ENCODE results near the gene UXT.

Gene UXT

DNA sequence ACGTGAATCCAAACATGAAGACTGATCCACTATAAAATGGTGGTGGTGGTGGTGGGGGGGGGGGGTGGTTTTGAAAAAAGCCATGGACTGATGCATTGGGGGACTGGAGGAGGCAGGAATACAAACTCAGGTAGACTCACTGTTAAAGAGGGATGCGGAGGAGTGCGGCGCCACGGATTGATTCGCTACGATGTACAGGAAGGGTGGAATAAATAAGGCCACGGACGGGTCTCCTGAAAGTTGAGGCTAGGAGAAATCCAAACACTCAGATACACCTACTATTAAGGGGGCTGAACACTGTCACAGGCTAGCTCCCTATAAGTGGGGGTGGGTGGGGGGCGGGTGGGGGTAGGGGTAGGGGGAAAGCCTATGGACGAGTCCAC lies 9.2 kb downstream of the UXT start:
- DNase-seq (ENCODE audit: low read depth in 1 of 2, low spot score in 1 of 2), result no peak

DNA sequence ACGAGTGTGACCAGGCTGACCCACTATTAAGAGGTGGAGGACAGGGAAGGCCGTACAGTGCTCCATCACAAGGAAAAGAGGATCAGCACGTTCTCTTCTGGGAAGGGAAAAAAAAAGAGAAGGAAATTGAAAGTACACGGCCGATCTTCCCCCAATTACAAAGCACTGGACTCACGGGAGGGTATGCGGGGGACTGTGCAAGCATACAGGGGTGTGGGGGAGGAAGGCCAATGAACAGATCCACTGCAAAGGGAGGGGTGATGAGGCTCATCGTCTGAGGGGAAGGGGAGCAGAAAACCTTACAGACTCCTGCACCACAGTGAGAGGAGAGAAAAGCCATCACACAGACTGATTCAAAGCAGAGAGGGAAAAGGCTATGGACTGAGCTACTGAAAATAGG lies 9.7 kb downstream of the UXT start:
- no peak for DNase-seq (ENCODE audit: low read depth in 1 of 2, low spot score in 1 of 2)

DNA sequence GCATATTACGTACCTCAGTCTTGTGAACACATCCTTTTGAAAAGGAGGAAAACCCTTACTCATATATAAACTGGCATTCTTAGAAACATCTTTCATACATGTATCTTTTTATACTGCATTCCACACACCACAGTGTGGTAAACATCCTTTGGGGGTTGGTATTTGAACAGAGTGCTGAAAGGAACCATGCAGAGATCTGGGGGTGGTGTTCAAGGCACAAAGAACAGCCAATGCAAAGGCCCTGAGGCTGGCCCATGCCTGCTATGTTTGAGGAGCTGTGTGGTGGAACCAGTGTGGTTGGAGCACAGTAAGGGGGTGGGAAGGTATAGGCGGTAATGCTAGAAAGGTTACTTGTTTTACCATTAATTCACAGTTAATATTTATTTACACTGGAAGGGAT lies 10.6 kb downstream of the UXT start:
- DNase-seq (ENCODE audit: low read depth in 1 of 2, low spot score in 1 of 2), result no peak

DNA sequence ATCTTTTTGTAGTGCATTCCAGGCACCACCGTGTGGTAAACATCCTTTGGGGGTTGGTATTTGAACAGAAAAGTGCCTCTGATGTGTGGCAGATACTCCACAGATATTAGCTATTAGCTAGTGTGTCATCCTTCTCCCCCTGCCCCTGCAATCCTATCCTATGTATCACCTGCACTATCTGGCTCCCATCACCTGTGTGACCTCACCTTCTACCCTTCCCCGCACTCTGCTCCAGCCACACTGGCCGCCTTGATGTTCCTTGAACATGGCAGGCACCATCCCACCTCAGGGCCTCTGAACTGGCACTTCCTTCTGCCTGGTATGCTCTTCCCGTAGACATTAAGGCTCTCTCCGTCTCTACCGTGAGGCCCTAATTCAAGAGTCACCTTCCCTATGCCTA lies 12.3 kb downstream of the UXT start:
- DNase-seq (ENCODE audit: low read depth in 1 of 2, low spot score in 1 of 2), result no peak

DNA sequence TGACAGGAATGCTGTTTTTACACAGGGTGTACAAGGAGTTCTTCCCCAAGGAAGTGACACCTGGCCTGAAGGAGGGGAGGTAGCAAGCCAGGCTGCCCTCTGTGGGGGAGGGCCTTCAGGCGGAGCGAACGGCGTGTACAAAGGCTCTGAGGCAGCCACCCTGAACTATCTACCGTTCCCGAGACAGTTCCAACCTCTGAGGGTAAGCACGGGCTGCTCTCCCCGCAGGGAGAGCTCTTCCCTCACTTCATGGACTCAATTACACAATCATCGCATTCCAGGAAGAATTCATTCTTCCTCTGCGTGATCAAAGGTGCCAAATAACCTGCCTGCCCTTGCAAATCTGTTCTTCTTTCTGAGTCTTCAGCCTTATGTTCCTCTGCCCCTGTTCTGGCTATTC lies 13.4 kb downstream of the UXT start:
- no peak for DNase-seq (ENCODE audit: low read depth in 1 of 2, low spot score in 1 of 2)

DNA sequence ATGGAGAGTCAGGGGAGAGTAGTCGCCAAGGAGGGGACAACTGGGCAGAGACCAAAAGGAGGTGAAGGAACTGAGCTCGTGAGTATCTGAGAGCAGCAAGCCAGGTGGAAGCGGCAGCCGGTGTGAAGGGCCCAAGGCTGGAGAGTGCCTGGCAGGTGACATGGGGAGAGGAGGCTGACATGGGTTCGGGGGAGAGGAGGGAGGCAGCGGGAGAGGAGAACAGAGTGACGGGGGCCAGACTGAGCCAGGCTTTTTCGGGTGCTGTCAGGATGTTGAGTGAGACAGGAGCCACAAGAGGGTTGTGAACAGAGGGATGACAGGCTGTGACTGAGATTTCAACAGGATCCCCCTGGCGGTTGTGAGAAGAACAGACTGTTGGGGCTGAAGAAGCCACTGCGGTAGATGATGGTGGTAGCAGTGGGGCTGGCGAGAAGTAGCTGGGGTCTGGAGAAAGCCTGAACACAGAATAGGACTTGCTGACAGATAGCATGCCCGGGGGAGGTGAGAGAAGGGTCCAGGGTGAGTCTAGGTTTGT lies 14.4 kb downstream of the UXT start:
- DNase-seq (ENCODE audit: low read depth in 1 of 2, low spot score in 1 of 2), result no peak

DNA sequence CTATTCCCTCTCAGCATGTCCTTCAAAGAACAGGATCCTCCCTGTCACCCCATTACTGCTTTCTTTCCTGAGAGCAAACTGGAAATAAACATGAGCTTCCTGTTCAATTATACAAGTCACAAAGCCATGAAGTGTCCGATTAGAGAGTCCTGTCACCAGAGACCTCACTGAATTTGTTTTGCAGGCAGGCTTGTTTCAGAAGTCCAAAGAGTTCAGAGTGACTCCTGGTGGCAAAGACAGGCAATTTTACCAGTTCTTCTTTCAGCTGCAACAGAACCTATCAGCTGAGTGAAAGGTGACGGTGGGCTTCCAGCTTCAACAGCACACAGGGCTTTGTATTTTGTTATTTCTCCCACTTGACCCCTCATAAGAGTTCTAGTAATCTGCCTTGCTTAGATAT lies 15.1 kb downstream of the UXT start:
- no peak for DNase-seq (ENCODE audit: low read depth in 1 of 2, low spot score in 1 of 2)

DNA sequence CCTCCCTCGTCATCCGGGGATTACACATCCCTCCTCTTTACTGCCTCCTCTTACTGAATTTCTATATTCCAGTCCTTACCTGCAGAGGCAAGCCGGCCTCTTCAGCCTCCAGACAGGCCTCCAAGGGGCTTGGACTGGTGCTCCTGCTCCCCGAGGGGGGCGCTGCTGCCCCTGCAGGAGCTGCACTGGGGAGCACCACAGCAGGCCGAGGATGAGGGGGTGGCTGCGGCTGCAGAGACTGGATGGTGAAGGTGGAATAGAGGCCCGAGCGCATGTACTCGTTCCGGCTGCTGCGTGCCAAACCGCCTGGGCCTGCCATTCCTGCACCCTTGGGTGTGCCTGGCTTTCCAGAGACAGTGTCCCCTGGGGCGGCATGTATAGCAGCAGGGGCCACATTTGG lies 20.2 kb downstream of the UXT start:
- no peak for DNase-seq (ENCODE audit: low read depth in 1 of 2, low spot score in 1 of 2)

DNA sequence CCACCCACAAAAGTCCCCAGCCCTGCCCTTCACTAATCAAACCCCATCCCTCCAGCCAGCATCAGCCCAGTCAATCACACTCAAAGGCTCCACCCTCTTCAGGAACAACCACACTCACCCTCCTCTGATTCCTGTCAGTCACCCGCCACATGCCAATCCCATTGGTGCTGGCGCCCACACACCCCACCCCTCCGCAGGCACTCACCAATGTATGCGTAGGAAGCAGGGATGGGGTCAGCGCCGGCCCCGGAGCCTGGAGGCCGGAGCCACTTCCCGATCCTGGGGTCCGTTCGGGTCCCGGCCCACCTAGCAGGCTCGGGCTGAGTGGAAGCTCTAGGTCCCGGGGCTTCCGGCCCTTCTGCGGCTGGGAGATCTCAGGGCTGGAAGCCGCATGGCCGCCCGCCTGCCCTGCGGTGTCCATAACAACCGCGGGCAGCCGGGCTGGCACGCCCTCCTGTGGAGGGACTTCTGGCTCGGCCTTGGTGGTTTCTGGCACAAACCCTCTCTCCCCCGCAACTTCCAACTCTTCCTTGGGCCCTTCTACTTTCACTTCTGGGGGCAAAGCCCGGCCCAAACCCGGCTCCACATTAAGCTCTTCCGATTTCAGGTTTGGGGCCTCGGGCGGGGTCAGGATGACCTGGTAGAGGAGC lies 21.3 kb downstream of the UXT start:
- DNase-seq (ENCODE audit: low read depth in 1 of 2, low spot score in 1 of 2), result no peak

DNA sequence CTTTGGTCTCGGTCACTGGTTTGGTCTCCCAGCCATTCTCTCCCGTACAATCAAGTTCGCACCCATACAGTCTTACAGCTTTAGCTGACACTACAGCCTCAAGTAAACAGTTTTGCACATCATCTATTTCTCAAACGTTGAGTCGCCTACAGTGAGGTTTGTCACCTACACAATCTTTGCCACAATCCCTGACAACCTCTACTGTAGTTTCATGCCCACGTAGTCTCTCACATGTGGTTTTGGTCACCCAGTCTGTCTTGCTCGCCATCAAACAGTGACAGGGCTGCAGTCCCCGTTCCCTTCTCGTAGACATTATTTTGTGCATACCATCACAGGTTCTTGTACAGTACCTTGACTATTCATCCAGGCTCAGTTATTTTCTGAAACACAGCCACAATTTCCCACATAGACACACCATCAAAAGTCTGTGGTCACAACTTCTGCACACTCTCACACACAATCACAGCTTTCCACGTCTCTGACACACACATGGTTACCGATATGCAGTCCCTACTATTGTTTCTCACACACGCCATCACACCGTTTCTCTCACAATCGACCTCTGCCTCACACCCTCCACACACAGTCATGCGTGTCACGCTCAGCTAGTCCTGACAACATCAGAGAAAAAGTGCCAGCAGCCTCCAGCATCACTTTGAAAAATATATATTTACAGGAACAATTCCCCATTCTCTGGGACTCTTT lies 24.0 kb downstream of the UXT start:
- no peak for DNase-seq (ENCODE audit: low read depth in 1 of 2, low spot score in 1 of 2)

DNA sequence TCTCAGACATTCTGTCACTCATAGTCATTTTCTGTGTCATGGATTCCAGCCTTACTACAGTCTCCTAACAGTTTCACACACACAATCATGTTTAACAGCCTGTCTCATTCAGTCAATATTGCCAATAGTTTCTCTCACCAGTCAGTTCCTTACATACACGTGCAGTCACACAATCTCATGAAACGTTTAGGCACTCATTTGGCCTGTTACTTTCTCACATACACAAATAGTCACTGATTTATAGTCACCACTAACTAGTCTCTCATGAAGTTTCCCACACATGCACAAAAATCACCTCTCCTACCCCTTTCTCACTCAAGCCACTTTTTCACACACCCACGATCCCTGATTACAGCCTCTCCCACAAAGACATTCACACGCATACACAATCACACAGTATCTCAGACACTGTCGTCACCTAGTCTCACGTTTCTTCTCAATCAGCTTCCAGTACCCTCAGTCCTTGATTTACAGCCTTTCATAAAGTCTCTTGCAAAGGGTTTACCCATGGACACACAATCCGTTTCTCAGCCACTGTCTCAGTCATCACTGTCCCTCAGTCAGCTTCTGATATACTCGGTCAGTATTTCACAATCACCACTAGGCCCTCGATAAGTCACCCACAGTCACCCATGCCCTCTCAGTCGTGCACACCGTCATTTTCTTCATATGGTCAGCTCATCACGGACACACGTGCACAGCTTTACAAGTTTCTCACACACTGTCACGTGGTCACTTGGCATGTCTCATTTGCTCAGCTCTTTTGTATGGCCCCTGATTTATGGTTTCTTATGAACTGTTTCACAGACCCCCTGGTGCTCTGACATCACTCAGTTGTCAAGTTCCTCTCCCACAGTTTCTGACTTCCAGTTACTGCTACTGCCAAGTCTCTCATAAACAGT lies 25.0 kb downstream of the UXT start:
- DNase-seq (ENCODE audit: low read depth in 1 of 2, low spot score in 1 of 2), result no peak

DNA sequence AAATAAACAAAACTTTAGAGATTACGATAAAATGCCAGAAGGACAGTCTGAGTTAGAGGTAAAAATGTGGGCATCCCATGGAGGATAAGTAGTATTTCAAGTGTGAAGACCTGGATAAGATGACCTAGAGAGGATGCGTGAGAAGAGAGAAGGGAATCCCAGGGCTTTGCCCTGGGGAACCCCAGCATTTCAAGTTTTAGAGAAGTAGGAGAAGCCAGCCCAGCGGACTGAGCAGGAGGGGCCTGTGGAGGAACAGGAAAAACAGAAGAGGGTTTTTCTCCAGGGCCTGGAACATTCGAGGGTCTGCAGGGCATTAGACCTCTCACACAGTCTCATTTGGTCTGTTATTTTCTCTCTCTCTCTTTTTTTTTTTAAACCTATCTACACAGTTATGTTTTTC lies 26.3 kb downstream of the UXT start:
- no peak for DNase-seq (ENCODE audit: low read depth in 1 of 2, low spot score in 1 of 2)

DNA sequence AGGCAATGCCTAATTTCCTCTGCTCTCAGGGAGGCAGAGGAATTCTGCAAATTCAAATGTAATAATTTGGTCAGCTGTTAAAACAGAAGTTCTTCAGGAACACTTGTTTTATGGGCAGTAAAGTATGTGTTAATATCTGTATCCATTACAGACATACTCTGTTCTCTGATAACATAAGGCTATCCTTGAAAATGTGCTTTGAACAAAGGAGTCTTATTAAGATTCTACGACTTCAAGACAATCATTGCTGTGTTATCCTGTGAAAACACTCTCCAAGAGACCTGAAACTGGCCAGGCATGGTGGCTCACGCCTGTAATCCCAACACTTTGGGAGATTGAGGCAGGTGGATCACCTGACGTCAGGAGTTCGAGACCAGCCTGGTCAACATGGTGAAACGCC lies 27.3 kb downstream of the UXT start:
- no peak for DNase-seq (ENCODE audit: low read depth in 1 of 2, low spot score in 1 of 2)

DNA sequence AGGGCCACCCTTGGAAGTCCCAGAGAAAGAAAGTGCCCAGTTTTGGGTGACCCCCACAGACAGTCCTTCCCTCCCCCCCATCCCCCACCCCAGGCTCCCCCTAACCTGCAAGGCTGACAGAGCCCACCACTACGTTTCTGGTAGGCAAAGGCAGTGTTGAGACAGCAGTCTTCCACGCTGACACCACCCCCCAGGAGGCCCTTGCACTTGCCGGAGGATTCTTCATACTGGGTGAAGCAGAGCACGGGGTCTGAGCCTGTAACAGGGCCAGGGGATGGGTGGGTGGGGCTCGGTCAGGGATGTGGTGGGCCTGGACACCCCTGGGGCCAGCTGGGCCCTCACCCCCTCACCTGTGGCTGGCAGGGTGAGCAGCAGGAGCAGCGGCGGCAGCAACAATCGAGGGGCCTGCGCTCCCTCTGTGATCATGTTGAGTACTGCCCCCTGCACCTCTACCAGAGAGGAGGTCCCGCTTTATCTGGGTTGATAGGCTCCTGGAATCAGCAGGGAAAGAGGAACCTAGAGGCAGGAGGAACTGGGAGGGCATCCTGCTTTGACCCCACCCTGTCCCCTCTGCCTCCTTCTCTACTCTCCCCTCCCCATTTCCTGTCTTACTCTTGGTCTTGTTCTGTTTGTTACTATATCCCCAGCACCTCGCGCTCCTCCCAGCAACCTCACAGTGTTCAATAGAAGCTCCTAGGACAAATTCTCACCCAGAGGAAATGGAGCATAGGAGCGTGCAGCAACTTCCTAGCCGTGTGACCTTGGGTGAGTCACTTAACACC lies 29.4 kb downstream of the UXT start, which contains the start of gene CFP:
Gene CFP (minus strand): TSS at position 512 of the 782 bp plus-strand sequence. CDS start 86 bp downstream, at position 426.
- DNase-seq (ENCODE audit: low read depth in 1 of 2, low spot score in 1 of 2), result no peak

DNA sequence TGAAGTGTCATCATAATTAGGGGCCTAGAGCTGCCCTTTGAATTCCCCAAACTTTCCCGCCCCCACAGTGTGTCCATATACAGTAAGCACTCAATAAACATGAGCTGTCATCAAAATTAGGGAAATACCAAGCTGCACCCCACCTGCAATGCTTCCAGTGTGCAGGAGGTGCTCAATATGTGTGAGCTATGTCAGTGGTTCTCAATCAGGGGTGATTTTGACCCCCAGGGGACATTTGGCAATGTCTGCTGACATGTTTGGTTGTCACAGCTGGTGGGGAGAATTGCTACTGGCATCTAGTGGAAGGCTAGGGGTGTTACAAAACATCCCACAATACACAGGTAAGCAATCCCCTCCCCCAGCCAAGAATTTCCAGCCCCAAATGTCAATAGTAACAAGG lies 30.0 kb downstream of the UXT start:
- no peak for DNase-seq (ENCODE audit: low read depth in 1 of 2, low spot score in 1 of 2)

DNA sequence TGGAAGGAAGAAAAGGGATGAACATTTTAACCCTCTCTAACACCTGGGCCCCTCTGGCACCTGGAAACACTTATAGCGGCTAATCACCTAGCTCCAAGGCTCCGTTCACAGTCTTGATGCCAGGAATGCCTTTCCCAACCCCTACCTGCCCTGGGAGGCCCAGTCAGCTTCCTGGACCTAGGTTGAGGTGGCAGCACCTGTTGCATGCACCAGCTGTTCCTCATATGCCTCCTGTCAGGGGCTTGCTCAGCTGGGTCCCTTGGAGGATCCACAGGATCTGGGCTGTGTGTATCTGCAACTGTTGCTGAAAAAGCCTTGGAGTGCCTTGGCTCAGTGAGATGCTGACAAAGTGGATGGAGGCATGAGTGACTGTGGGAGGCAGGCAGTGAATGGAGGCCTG lies 33.6 kb downstream of the UXT start:
- no peak for DNase-seq (ENCODE audit: low read depth in 1 of 2, low spot score in 1 of 2)

DNA sequence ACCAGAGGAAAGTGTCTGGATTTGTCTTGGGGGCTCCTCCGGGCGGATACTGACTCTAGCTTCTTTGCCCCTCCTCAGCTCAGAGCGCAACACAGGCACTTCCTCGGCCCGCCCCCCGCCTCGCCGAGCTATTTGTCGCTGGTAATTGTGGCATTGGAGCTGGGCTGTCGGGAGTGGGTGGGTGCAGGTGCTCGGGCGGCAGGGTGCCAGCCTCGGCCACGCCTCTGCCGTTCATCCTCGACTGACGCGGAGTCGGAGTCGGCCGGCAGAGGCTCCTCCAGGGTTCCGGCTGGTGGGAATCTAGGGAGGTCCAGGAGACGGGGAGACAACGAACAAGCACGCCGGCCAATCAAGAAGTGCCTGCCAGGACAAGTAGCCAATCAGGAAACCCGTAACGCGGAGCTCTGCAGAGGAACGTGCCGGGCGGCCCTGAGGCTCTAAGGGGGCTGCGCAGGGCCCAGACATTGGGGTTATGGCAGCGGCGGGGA lies 35.4 kb downstream of the UXT start:
- no peak for DNase-seq (ENCODE audit: low read depth in 1 of 2, low spot score in 1 of 2)

DNA sequence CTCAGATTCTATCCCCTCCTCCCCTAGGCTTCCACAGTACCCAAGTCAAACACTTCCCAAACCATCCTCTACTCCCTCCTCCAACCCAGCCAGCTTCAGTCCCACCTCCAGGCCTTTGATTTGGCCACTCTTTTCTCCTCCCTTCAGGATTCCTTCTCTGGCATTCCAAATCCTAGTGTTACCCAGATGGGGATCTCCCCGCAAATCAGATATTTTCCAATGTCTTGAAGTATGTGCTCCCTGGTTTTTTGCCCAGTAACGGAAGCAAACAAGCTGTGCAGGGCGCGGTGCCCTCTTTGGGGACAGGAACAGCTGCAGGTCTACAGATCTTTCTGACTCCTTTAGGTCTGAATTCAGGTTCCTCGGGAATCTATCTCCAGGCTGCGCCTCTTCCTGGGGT lies 37.1 kb downstream of the UXT start:
- DNase-seq (ENCODE audit: low read depth in 1 of 2, low spot score in 1 of 2), result no peak

DNA sequence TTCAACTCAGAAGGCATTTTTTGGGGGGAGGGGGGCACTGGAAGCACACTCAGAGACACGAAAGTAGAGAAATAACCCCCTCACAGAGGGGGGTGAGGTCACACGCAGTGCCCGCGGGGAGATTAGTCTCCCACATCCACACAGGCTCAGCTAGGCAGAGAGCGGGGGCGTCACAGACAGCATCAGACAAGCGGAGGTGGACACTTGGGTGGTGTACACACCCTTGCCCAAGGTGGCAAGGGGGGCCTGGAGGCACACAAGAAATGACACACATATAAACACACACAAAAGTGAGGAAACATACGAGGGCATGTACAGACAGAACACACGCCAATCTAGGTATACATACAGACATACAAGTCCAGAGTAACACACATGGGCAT lies 38.7 kb downstream of the UXT start:
- no peak for DNase-seq (ENCODE audit: low read depth in 1 of 2, low spot score in 1 of 2)

DNA sequence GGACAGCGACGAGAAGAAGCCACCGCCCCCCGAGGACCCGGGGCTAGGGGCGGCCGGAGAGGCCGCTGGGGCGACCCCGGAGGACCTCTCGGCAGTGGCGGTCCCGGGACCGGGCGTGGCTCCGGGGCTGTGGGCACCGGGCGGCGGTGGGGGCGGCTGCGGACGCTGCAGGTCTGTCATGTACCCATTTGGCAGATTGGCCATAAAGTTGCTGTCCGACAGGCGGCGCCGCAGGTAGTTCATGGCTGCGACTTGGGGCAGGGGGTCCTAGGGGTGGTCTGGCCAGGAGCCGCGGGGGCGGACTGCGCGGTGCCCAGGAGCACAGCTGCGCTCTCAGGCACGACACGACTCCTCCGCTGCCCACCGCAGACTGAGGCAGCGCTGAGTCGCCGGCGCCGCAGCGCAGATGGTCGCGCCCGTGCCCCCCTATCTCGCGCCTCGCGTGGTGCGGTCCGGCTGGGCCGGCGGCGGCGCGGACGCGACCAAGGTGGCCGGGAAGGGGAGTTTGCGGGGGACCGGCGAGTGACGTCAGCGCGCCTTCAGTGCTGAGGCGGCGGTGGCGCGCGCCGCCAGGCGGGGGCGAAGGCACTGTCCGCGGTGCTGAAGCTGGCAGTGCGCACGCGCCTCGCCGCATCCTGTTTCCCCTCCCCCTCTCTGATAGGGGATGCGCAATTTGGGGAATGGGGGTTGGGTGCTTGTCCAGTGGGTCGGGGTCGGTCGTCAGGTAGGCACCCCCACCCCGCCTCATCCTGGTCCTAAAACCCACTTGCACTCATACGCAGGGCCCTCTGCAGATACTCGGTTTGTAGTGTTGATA lies 39.3 kb downstream of the UXT start, which contains the start of gene SYN1:
Gene SYN1 (minus strand): TSS at position 372 of the 817 bp plus-strand sequence. CDS start 129 bp downstream, at position 243.
- peak; percentile 55 to 59 for DNase-seq (ENCODE audit: low read depth in 1 of 2, low spot score in 1 of 2)

Measured in activated CD4-positive, alpha-beta T cell treated with anti-CD3 and anti-CD28 coated beads, Interleukin-2, amount 50 U/mL, for 24 hours (primary cell).